HEK293 (cell line): ENCODE results near the gene PLCG1.

ENCODE experiments used
- CTCF ChIA-PET: fragments of 350-600 bp; formaldehyde crosslinking; extraction: SDS; loops from one replicate; lab custom pipeline; 2021; ENCODE audit warnings: antibody characterized with exemption; lab: Yijun Ruan, JAX
- POLR2A ChIA-PET: fragments of 300-600 bp; formaldehyde crosslinking; extraction: SDS; loops from one replicate; lab custom pipeline; 2020; ENCODE audit warnings: antibody characterized with exemption, inconsistent platforms; lab: Yijun Ruan, JAX
- H3K27ac ChIP-seq: fragments of 200-500 bp; sonication (Bioruptor generic); 2 replicates; pipeline ENCODE4 v1.5.1; 2014; ENCODE audit warnings: low read depth, low read length, control low read depth, inconsistent platforms; ENCODE audit errors: extremely low read depth
- H3K36me3 ChIP-seq, 2 experiments: fragments of 200-500 bp in 1 of 2; sonication (Bioruptor generic) in 1 of 2; 1 replicate in 1 of 2; 2 replicates in 1 of 2; pipeline ENCODE4 v1.5.1; 2014 to 2017; ENCODE audit warnings: inconsistent platforms in 2 of 2, low read length in 2 of 2; ENCODE audit not compliant: control insufficient read depth in 2 of 2, insufficient read depth in 1 of 2
- H3K4me1 ChIP-seq: fragments of 200-500 bp; sonication (Bioruptor generic); 2 replicates; pipeline ENCODE4 v1.5.1; 2014; ENCODE audit warnings: mild to moderate bottlenecking, low read length, inconsistent platforms; ENCODE audit not compliant: control insufficient read depth, insufficient read depth
- H3K4me3 ChIP-seq: 2 replicates; pipeline ENCODE4 v1.5.1; 2011; ENCODE audit warnings: low read depth, mild to moderate bottlenecking, control low read depth, low read length, moderate library complexity
- H3K9me3 ChIP-seq: fragments of 200-500 bp; sonication (Bioruptor generic); 2 replicates; pipeline ENCODE4 v1.5.1; 2014; ENCODE audit warnings: low read depth, low read length, inconsistent platforms; ENCODE audit not compliant: control insufficient read depth, insufficient read depth
- BCL11B ChIP-seq: fragments of 450-650 bp; formaldehyde crosslinking; IDR thresholded peaks from 2 replicates; pipeline ENCODE4 v1.5.1; 2016; ENCODE audit warnings: low read depth, missing biosample characterization, missing genetic modification characterization
- GLIS1 ChIP-seq: fragments of 450-650 bp; formaldehyde crosslinking; IDR thresholded peaks from 2 replicates; pipeline ENCODE4 v1.5.1; 2016; ENCODE audit warnings: missing biosample characterization, missing genetic modification characterization
- GLIS2 ChIP-seq: fragments of 450-650 bp; formaldehyde crosslinking; IDR thresholded peaks from 2 replicates; pipeline ENCODE4 v1.5.1; 2016; ENCODE audit warnings: missing biosample characterization, missing genetic modification characterization
- HOXC10 ChIP-seq: sonication (generic); formaldehyde crosslinking; IDR thresholded peaks from 2 replicates; pipeline ENCODE4 v1.8.1; 2023; ENCODE audit warnings: mild to moderate bottlenecking, missing genetic modification reagents
- KLF1 ChIP-seq: fragments of 450-650 bp; formaldehyde crosslinking; IDR thresholded peaks from 2 replicates; pipeline ENCODE4 v1.5.1; 2016; ENCODE audit warnings: missing biosample characterization, missing genetic modification characterization
- KLF8 ChIP-seq: fragments of 450-650 bp; formaldehyde crosslinking; IDR thresholded peaks from 2 replicates; pipeline ENCODE4 v1.5.1; 2016; ENCODE audit warnings: missing biosample characterization, missing genetic modification characterization
- KLF9 ChIP-seq: fragments of 450-650 bp; formaldehyde crosslinking; IDR thresholded peaks from 2 replicates; pipeline ENCODE4 v1.5.1; 2016; ENCODE audit warnings: missing biosample characterization, missing genetic modification characterization, low read depth
- MZF1 ChIP-seq: fragments of 450-650 bp; formaldehyde crosslinking; IDR thresholded peaks from 2 replicates; pipeline ENCODE4 v1.5.1; 2017; ENCODE audit warnings: missing biosample characterization, missing genetic modification characterization, borderline replicate concordance
- SP2 ChIP-seq: fragments of 450-650 bp; formaldehyde crosslinking; IDR thresholded peaks from 2 replicates; pipeline ENCODE4 v1.5.1; 2016; ENCODE audit warnings: missing biosample characterization, missing genetic modification characterization
- SP3 ChIP-seq: fragments of 450-650 bp; formaldehyde crosslinking; IDR thresholded peaks from 2 replicates; pipeline ENCODE4 v1.5.1; 2016; ENCODE audit warnings: missing biosample characterization, missing genetic modification characterization
- TCF7L2 ChIP-seq: IDR thresholded peaks from 2 replicates; pipeline ENCODE4 v1.6.1; 2011; ENCODE audit warnings: low read depth, mild to moderate bottlenecking, inconsistent platforms, low read length, moderate library complexity, borderline replicate concordance
- ZBTB8A ChIP-seq: fragments of 450-650 bp; formaldehyde crosslinking; IDR thresholded peaks from 2 replicates; pipeline ENCODE4 v1.5.1; 2016; ENCODE audit warnings: missing biosample characterization, missing genetic modification characterization
- ZFHX2 ChIP-seq: fragments of 450-650 bp; formaldehyde crosslinking; conservative IDR thresholded peaks from 2 replicates; pipeline ENCODE4 v1.5.1; 2016; ENCODE audit warnings: missing biosample characterization, missing genetic modification characterization
- ZFP69B ChIP-seq: fragments of 450-650 bp; formaldehyde crosslinking; IDR thresholded peaks from 2 replicates; pipeline ENCODE4 v1.5.1; 2016; ENCODE audit warnings: missing biosample characterization, missing genetic modification characterization
- ZNF24 ChIP-seq: fragments of 450-650 bp; formaldehyde crosslinking; IDR thresholded peaks from 2 replicates; pipeline ENCODE4 v1.5.1; 2016; ENCODE audit warnings: missing biosample characterization, missing genetic modification characterization
- ZNF341 ChIP-seq: fragments of 450-650 bp; formaldehyde crosslinking; IDR thresholded peaks from 2 replicates; pipeline ENCODE4; 2016; ENCODE audit warnings: low read depth, missing biosample characterization, missing genetic modification characterization
- ZNF354C ChIP-seq: fragments of 450-650 bp; formaldehyde crosslinking; IDR thresholded peaks from 2 replicates; pipeline ENCODE4 v1.5.1; 2016; ENCODE audit warnings: missing biosample characterization, missing genetic modification characterization, low read depth, borderline replicate concordance
- ZNF561 ChIP-seq: fragments of 450-650 bp; IDR thresholded peaks from 2 replicates; pipeline ENCODE4 v1.5.1; 2018; ENCODE audit warnings: missing biosample characterization, missing genetic modification characterization, borderline replicate concordance
- ZNF629 ChIP-seq: fragments of 450-650 bp; formaldehyde crosslinking; IDR thresholded peaks from 2 replicates; pipeline ENCODE4 v1.5.1; 2017; ENCODE audit warnings: missing biosample characterization, missing genetic modification characterization
- ZNF76 ChIP-seq: fragments of 450-650 bp; formaldehyde crosslinking; IDR thresholded peaks from 2 replicates; pipeline ENCODE4; 2016; ENCODE audit warnings: low read depth, missing biosample characterization, missing genetic modification characterization, borderline replicate concordance
- TF ChIP-seq, protein P1 (sequence below): fragments of 450-650 bp; formaldehyde crosslinking; IDR thresholded peaks from 2 replicates; pipeline ENCODE4 v1.5.1; 2016; ENCODE audit warnings: missing biosample characterization, missing genetic modification characterization
- TF ChIP-seq, protein P2 (sequence below): fragments of 450-650 bp; formaldehyde crosslinking; IDR thresholded peaks from 2 replicates; pipeline ENCODE4 v1.5.1; 2017; ENCODE audit warnings: missing biosample characterization, missing genetic modification characterization
- TF ChIP-seq, protein P3 (sequence below): fragments of 450-650 bp; formaldehyde crosslinking; IDR thresholded peaks from 2 replicates; pipeline ENCODE4 v1.5.1; 2016; ENCODE audit warnings: missing biosample characterization, missing genetic modification characterization
- TF ChIP-seq, protein P4 (sequence below): fragments of 450-650 bp; IDR thresholded peaks from 2 replicates; pipeline ENCODE4 v1.5.1; 2018; ENCODE audit warnings: missing biosample characterization, mild to moderate bottlenecking, missing genetic modification characterization
- TF ChIP-seq, protein P5 (sequence below): fragments of 450-650 bp; formaldehyde crosslinking; IDR thresholded peaks from 2 replicates; pipeline ENCODE4 v1.5.1; 2017; ENCODE audit warnings: missing biosample characterization, missing genetic modification characterization

Gene PLCG1

DNA sequence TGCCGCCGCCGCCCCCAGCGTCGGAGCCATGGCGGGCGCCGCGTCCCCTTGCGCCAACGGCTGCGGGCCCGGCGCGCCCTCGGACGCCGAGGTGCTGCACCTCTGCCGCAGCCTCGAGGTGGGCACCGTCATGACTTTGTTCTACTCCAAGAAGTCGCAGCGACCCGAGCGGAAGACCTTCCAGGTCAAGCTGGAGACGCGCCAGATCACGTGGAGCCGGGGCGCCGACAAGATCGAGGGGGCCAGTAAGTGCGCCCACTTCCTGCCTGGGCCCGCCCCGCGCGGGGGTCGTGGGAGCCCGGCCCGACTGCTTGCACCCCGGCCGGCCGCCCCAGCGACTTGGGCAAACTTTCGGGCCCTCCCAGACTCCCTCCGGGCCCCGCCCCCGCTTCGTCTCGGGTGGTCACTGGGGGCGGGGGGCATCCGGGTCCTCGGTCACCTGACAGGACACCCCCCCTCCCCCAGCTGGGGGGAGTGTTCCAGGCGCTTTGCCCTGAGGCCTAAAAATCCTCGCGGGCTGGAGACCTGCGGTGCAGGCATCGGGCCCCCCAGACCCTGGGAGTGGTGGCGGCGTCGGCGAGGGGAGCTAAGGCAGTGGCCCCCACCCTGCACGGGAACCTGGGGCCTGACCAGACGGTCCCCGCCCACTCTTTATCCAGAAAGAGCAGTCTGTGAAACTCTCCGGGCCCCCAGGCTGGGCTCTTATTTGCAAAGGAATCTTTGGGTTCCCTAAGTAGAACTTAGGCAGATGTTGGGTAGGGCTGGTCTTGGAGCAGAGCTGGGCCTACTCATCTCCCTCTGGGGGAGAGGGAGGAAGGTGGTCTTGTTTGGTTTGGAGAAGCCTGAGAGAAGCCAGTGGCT is 501 bp downstream of the PLCG1 start:
- peak overlapping the region; percentile 88 for H3K4me3 ChIP-seq
- H3K4me1 ChIP-seq = no peaks in the 10 kb centered on the region
- POLR2A ChIA-PET = interaction anchor here (0.5 to 2.1 kb wide), 7 partner anchors 9 to 249 kb away, joined by 3 to 6 read pairs (median 4); partner anchors contain the start of gene LPIN3
- H3K36me3 ChIP-seq = peaks cover 0 to 32% of the 10 kb centered on the region in 2 experiments; a peak in 1 of 3 replicates
- H3K27ac ChIP-seq = peak overlapping the region; percentile 76
- CTCF ChIA-PET = interaction anchor here (1.1 to 5.1 kb wide), 2 partner anchors 16 to 202 kb away, joined by 5 to 39 read pairs; partner anchors contain the start of gene LPIN3
- H3K9me3 ChIP-seq = no peaks in the 10 kb centered on the region
- TF ChIP-seq GLIS2 (tag by site-specific recombination) = peak; percentile 95
- TF ChIP-seq GLIS1 (tag by site-specific recombination) = peak; percentile 75
- TF ChIP-seq HOXC10 (CRISPR knock-in tag) = no peak
- TF ChIP-seq KLF1 (tag by site-specific recombination) = peak; percentile 47
- TF ChIP-seq SP2 (tag by site-specific recombination) = peak; percentile 72
- TF ChIP-seq ZNF341 (tag by site-specific recombination) = peak; percentile 52
- TF ChIP-seq, protein P1, sequence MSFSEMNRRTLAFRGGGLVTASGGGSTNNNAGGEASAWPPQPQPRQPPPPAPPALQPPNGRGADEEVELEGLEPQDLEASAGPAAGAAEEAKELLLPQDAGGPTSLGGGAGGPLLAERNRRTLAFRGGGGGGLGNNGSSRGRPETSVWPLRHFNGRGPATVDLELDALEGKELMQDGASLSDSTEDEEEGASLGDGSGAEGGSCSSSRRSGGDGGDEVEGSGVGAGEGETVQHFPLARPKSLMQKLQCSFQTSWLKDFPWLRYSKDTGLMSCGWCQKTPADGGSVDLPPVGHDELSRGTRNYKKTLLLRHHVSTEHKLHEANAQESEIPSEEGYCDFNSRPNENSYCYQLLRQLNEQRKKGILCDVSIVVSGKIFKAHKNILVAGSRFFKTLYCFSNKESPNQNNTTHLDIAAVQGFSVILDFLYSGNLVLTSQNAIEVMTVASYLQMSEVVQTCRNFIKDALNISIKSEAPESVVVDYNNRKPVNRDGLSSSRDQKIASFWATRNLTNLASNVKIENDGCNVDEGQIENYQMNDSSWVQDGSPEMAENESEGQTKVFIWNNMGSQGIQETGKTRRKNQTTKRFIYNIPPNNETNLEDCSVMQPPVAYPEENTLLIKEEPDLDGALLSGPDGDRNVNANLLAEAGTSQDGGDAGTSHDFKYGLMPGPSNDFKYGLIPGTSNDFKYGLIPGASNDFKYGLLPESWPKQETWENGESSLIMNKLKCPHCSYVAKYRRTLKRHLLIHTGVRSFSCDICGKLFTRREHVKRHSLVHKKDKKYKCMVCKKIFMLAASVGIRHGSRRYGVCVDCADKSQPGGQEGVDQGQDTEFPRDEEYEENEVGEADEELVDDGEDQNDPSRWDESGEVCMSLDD (tag by site-specific recombination) = 0 out of 2 replicates have a peak, but pooled peaks have one; percentile 57
- TF ChIP-seq ZBTB8A = peak; percentile 81
- TF ChIP-seq MZF1 = no peak
- TF ChIP-seq, protein P2, sequence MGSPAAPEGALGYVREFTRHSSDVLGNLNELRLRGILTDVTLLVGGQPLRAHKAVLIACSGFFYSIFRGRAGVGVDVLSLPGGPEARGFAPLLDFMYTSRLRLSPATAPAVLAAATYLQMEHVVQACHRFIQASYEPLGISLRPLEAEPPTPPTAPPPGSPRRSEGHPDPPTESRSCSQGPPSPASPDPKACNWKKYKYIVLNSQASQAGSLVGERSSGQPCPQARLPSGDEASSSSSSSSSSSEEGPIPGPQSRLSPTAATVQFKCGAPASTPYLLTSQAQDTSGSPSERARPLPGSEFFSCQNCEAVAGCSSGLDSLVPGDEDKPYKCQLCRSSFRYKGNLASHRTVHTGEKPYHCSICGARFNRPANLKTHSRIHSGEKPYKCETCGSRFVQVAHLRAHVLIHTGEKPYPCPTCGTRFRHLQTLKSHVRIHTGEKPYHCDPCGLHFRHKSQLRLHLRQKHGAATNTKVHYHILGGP = no peak
- TF ChIP-seq KLF9 (tag by site-specific recombination) = peak; percentile 86
- TF ChIP-seq ZFHX2 (tag by site-specific recombination) = peak; percentile 90
- TF ChIP-seq ZNF24 (tag by site-specific recombination) = peak; percentile 27; the same call in 1 of the 2 replicates
- TF ChIP-seq, protein P3, sequence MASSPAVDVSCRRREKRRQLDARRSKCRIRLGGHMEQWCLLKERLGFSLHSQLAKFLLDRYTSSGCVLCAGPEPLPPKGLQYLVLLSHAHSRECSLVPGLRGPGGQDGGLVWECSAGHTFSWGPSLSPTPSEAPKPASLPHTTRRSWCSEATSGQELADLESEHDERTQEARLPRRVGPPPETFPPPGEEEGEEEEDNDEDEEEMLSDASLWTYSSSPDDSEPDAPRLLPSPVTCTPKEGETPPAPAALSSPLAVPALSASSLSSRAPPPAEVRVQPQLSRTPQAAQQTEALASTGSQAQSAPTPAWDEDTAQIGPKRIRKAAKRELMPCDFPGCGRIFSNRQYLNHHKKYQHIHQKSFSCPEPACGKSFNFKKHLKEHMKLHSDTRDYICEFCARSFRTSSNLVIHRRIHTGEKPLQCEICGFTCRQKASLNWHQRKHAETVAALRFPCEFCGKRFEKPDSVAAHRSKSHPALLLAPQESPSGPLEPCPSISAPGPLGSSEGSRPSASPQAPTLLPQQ = 0 out of 2 replicates have a peak, but pooled peaks have one; percentile 52
- peak; percentile 86; the same call in 1 of the 2 replicates for TF ChIP-seq ZNF561 (tag by site-specific recombination)
- peak; percentile 71; the same call in 1 of the 2 replicates for TF ChIP-seq ZNF76 (tag by site-specific recombination)
- no peak for TF ChIP-seq BCL11B (tag by site-specific recombination)
- no peak for TF ChIP-seq TCF7L2
- TF ChIP-seq, protein P4, sequence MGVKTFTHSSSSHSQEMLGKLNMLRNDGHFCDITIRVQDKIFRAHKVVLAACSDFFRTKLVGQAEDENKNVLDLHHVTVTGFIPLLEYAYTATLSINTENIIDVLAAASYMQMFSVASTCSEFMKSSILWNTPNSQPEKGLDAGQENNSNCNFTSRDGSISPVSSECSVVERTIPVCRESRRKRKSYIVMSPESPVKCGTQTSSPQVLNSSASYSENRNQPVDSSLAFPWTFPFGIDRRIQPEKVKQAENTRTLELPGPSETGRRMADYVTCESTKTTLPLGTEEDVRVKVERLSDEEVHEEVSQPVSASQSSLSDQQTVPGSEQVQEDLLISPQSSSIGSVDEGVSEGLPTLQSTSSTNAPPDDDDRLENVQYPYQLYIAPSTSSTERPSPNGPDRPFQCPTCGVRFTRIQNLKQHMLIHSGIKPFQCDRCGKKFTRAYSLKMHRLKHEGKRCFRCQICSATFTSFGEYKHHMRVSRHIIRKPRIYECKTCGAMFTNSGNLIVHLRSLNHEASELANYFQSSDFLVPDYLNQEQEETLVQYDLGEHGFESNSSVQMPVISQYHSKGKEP = peak; percentile 22; the same call in 1 of the 2 replicates
- TF ChIP-seq, protein P5, sequence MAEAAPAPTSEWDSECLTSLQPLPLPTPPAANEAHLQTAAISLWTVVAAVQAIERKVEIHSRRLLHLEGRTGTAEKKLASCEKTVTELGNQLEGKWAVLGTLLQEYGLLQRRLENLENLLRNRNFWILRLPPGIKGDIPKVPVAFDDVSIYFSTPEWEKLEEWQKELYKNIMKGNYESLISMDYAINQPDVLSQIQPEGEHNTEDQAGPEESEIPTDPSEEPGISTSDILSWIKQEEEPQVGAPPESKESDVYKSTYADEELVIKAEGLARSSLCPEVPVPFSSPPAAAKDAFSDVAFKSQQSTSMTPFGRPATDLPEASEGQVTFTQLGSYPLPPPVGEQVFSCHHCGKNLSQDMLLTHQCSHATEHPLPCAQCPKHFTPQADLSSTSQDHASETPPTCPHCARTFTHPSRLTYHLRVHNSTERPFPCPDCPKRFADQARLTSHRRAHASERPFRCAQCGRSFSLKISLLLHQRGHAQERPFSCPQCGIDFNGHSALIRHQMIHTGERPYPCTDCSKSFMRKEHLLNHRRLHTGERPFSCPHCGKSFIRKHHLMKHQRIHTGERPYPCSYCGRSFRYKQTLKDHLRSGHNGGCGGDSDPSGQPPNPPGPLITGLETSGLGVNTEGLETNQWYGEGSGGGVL (tag by site-specific recombination) = peak; percentile 72; the same call in 1 of the 2 replicates
- 0 out of 2 replicates have a peak, but pooled peaks have one; percentile 17 for TF ChIP-seq ZNF629 (tag by site-specific recombination)
- no peak for TF ChIP-seq ZNF354C (tag by site-specific recombination)
- peak; percentile 80 for TF ChIP-seq SP3
- TF ChIP-seq ZFP69B (tag by site-specific recombination) = no peak
- TF ChIP-seq KLF8 (tag by site-specific recombination) = peak; percentile 48; the same call in 1 of the 2 replicates
